Breast epithelium (tissue), 4 donors: ENCODE measurements around the gene KBTBD2. TPM values are rescaled to one million over a fixed set of nuclear protein-coding genes. Genes with fewer than 3 reads are reported as not detected.
"Not testable (repeated sequence)": the region's sequence is repeated elsewhere in the genome, so short reads cannot be mapped to it uniquely, and the experiment has no call there.

Source experiments
- DNase-seq, 2 donors: peaks; one replicate each; pipeline ENCODE4 v3.0.0-alpha.2; 2019; ENCODE audit warnings: low spot score in 2 of 2
- H3K27ac ChIP-seq, 2 donors: fragments of 200-600 bp; sonication (generic) in 1 of 2; one replicate each; pipeline ENCODE4 v1.5.1; 2016 to 2019; ENCODE audit warnings: mild to moderate bottlenecking in 1 of 2
- H3K27me3 ChIP-seq, 2 donors: fragments of 200-600 bp; sonication (generic) in 1 of 2; one replicate each; pipeline versions ENCODE4 v1.5.1 to v1.6.0; 2017 to 2019; ENCODE audit warnings: control low read depth in 1 of 2, mild to moderate bottlenecking in 1 of 2
- H3K36me3 ChIP-seq: fragments of 200-600 bp; one replicate; pipeline ENCODE4 v1.5.1; 2019
- H3K4me1 ChIP-seq, 2 donors: fragments of 200-600 bp; sonication (generic); one replicate each; pipeline ENCODE4 v1.5.1; 2016 to 2019; ENCODE audit warnings: control low read depth in 1 of 2
- H3K4me3 ChIP-seq, 3 donors: fragments of 200-600 bp; sonication (generic); 1 replicate in 2 of 3; 2 replicates in 1 of 3; pipeline ENCODE4 v1.5.1; 2016 to 2019; ENCODE audit warnings: mild to moderate bottlenecking in 3 of 3, moderate library complexity in 2 of 3
- H3K9me3 ChIP-seq, 2 donors: fragments of 200-600 bp; sonication (generic) in 1 of 2; one replicate each; pipeline ENCODE4 v1.5.1; 2016 to 2019; ENCODE audit warnings: control low read depth in 1 of 2
- POLR2A ChIP-seq: fragments of 450-650 bp; IDR thresholded peaks from one replicate; pipeline ENCODE4 v1.6.1; 2016; ENCODE audit warnings: antibody characterized with exemption, mild to moderate bottlenecking, moderate library complexity
- POLR2AphosphoS5 ChIP-seq, 3 donors: sonication (generic); formaldehyde crosslinking; IDR thresholded peaks; one replicate each; pipeline ENCODE4 v1.6.1; 2017; ENCODE audit warnings: antibody characterized with exemption in 3 of 3
- intact Hi-C: fragments of 100-400 bp; cut with DNase I; formaldehyde crosslinking; loops from one replicate; pipeline ENCODE4 v1.15.1; 2023; ENCODE audit warnings: low total_unique reads
- total RNA-seq, 3 donors: library from RNA; depleted of rRNA; stranded (reverse); fragments of >200 nt; gene quantifications; one replicate each; pipeline ENCODE4 v1.1.0, GENCODE V29; 2016
- TF ChIP-seq, protein P1 (sequence below), 3 donors: fragments of 450-650 bp; IDR thresholded peaks; one replicate each; pipeline ENCODE4 v1.5.1; 2016 to 2017; ENCODE audit warnings: antibody characterized with exemption in 3 of 3, mild to moderate bottlenecking in 3 of 3, moderate library complexity in 3 of 3

Gene KBTBD2
- total RNA-seq, 3 donors from 2014 or later = 36.7 to 55.9 (median 38.9) TPM

DNA sequence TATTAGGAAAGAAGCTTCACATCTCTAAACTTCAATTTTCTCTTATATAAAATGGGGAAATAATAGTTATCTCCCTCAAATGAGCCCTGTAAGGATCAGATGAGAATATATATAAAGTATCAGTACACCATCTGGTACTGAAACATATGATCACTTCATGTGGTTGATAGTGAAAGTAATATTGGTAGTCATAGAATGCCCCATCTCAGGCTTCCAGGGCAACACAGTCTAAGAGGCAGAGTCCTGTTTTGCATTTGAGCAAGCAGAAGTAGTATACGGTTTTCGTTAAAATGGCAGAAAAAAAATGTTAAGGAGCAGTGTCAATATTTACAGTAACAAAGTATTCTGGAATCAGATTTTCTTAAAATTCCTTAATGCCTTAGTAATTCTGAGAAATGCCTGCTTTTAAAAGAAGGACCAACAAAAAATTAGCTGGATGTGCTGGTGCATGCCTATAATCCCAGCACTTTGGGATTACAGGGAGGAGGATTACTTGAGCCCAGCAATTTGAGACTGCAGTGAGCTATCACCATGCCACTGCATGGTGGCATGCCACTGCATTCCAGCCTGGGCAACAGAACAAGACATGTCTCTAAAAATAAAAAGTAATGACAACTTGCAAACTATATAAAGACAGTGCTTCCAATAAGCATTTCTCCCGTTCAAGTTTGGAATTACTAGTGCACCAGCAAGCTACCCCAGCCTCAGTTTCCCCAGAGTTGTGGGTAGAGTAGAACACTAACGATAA is 19.8 kb downstream of the KBTBD2 start:
- Histone ChIP-seq H3K27ac (no peak overlapping the region), H3K36me3 (no peaks in the 10 kb centered on the region), H3K27me3 (no peaks in the 10 kb centered on the region), H3K4me1 (no peaks in the 10 kb centered on the region), H3K9me3 (no peaks in the 10 kb centered on the region), H3K4me3 (no peak overlapping the region)
- DNase-seq = no peak
- TF ChIP-seq POLR2A (no peak), POLR2AphosphoS5 (IDR thresholded peaks at IDR 0.05) (no peak)
- TF ChIP-seq, protein P1, sequence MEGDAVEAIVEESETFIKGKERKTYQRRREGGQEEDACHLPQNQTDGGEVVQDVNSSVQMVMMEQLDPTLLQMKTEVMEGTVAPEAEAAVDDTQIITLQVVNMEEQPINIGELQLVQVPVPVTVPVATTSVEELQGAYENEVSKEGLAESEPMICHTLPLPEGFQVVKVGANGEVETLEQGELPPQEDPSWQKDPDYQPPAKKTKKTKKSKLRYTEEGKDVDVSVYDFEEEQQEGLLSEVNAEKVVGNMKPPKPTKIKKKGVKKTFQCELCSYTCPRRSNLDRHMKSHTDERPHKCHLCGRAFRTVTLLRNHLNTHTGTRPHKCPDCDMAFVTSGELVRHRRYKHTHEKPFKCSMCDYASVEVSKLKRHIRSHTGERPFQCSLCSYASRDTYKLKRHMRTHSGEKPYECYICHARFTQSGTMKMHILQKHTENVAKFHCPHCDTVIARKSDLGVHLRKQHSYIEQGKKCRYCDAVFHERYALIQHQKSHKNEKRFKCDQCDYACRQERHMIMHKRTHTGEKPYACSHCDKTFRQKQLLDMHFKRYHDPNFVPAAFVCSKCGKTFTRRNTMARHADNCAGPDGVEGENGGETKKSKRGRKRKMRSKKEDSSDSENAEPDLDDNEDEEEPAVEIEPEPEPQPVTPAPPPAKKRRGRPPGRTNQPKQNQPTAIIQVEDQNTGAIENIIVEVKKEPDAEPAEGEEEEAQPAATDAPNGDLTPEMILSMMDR (IDR thresholded peaks at IDR 0.05) = no peak
- intact Hi-C loops = no loop called here

DNA sequence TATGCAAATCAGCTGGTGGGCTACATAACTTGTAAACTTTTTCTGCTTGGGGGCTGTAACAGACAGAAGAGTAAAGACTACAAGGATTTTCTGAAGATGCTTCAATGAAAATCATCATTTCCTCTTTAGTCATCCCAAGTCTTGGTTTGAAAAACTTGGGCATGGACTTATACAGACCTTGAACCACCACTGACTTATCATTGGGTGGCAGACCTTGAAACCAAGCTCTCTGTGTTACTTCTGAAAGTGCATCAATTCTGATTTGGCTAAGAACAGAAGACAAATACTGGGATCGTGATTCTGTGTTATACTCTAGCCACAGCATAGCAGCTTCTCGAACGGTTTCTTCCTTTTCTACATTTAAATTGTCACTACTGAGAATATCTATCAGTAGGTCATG is 21.3 kb downstream of the KBTBD2 start:
- TF ChIP-seq, protein P1 (IDR thresholded peaks at IDR 0.05) = no peak
- TF ChIP-seq POLR2A (no peak), POLR2AphosphoS5 (IDR thresholded peaks at IDR 0.05) (no peak)
- intact Hi-C loops = no loop called here
- H3K27ac ChIP-seq = no peak overlapping the region

DNA sequence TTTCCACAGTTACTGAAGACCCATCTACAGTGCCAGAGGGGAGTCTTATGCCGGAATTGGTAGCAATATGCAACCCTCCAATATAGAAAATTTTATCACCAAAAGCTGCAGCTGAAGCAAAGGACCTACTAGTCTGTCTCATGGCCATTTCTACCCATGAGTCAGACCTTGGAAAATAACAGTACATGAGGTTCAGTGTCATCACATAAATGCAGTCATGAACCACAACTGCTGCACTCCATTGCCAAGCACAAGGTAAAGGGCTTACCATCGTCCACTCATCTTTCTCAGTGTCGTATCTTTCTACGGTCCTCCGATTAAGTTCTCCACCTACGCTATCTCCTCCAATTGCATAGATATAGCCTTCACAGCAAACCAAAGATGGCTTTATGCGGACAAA is 21.8 kb downstream of the KBTBD2 start:
- DNase-seq = no peak
- intact Hi-C loops = no loop called here
- Histone ChIP-seq H3K4me1 (no peaks in the 10 kb centered on the region), H3K4me3 (no peak overlapping the region), H3K36me3 (no peaks in the 10 kb centered on the region), H3K27ac (no peak overlapping the region), H3K9me3 (no peaks in the 10 kb centered on the region), H3K27me3 (no peaks in the 10 kb centered on the region)
- TF ChIP-seq, protein P1 (IDR thresholded peaks at IDR 0.05) = no peak
- TF ChIP-seq POLR2AphosphoS5 (IDR thresholded peaks at IDR 0.05) (no peak), POLR2A (no peak)

More for the DNA sequence above, 21.3 kb downstream of the KBTBD2 start:
- Histone ChIP-seq H3K27me3 (no peaks in the 10 kb centered on the region), H3K36me3 (no peaks in the 10 kb centered on the region), H3K4me3 (no peak overlapping the region), H3K9me3 (no peaks in the 10 kb centered on the region), H3K4me1 (no peaks in the 10 kb centered on the region)
- DNase-seq = no peak

DNA sequence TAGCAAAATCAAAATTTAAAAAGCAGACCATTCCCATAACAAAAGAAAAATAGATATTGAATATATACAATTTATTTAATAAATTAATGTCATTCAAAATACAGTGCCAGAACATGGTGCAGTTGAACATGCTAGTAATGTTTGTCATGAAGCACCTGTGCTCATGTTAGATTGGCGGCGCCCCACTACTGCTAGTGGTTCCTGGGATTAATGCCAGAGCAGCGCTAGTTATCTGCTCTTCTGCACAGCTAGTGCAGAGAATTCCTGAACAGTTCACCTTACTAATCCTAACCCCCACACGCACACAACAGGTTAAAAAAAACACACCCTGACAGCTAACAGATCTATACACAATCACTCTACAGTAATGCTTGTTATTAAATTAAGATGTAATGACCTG is 23.4 kb downstream of the KBTBD2 start:
- H3K36me3 ChIP-seq = no peaks in the 10 kb centered on the region
- no peak overlapping the region for H3K4me3 ChIP-seq
- H3K27ac ChIP-seq = no peak overlapping the region
- intact Hi-C loops = no loop called here
- TF ChIP-seq POLR2A = no peak
- TF ChIP-seq, protein P1 (IDR thresholded peaks at IDR 0.05) = no peak
- TF ChIP-seq POLR2AphosphoS5 (IDR thresholded peaks at IDR 0.05) = no peak
- no peak for DNase-seq
- H3K9me3 ChIP-seq = no peaks in the 10 kb centered on the region
- H3K4me1 ChIP-seq = no peaks in the 10 kb centered on the region
- no peaks in the 10 kb centered on the region for H3K27me3 ChIP-seq

DNA sequence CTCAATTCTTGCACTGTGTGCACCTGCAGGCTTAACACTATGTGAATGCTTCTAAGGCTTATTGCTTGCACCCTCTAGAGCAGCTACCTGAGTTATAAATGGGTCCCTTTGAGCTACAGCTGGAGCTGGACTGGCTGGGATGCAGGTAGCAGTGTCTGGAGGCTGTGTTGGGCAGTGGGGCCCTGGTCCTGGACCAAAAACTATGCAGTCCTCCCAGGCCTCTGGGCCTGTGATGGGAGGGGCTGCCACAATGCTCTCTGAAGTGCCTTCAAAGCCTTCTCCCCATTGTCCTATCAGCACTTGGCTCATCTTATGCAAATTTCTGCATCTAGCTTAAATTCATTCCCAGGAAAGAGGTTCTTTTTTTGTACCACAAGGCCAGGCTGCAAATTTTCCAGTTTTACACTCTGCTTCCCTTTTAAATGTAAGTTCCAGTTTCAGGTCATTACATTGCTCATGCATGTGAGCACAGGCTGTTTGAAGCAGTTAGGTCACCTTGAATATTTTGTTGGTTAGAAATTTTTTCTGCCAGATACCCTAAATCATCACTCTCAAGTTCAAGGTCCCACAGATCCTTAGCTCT is 26.0 kb downstream of the KBTBD2 start:
- no peaks in the 10 kb centered on the region for H3K36me3 ChIP-seq
- H3K4me1 ChIP-seq = no peaks in the 10 kb centered on the region
- intact Hi-C loops = no loop called here
- no peaks in the 10 kb centered on the region for H3K9me3 ChIP-seq
- no peaks in the 10 kb centered on the region for H3K27me3 ChIP-seq
- H3K27ac ChIP-seq = no peak overlapping the region
- TF ChIP-seq, protein P1 (IDR thresholded peaks at IDR 0.05) = no peak
- TF ChIP-seq POLR2A (no peak), POLR2AphosphoS5 (IDR thresholded peaks at IDR 0.05) (no peak)
- no peak overlapping the region for H3K4me3 ChIP-seq
- DNase-seq = no peak

DNA sequence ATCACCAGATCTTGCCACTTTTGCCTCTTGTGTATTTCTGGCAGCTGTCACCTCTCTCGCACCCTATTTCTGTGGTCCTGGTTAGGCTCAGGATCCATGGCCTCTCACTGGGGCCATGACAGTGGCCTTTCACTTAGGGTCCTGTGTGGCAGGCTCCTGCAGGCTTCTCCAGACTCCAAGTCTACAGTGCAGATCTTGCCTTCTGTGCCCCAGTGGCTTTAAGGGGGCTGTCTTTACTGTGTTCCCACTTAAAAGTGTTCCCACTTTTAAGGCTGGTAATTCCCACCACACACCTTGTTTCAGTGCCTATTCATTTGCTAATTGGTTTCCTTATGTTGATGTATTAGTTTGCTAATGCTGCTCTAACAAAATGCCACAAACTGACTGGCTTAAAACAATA is 27.7 kb downstream of the KBTBD2 start:
- intact Hi-C loops, H3K27ac ChIP-seq, H3K36me3 ChIP-seq, H3K9me3 ChIP-seq, H3K4me3 ChIP-seq, H3K27me3 ChIP-seq, DNase-seq, H3K4me1 ChIP-seq: not testable (repeated sequence)
